Activated CD4-positive, alpha-beta T cell treated with anti-CD3 and anti-CD28 coated beads, Interleukin-10, Interleukin-2, amounts not matched to agents 100 ng/mL and 50 ng/mL, durations not matched to agents 16 hours and 8 hours (primary cell): ENCODE data around the gene DYDC1.
"Not testable (repeated sequence)": the region's sequence is repeated elsewhere in the genome, so short reads cannot be mapped to it uniquely, and the experiment has no call there.

Experiments
- DNase-seq: peaks from one replicate; pipeline ENCODE4 v3.0.0-alpha.2; 2020

Gene DYDC1

GRCh38 chr10:80333983-80334382 is 22.6 kb downstream of the DYDC1 start:
- no peak for DNase-seq

- DNase-seq: no peak
Measured at GRCh38 chr10:80324891-80325364, 31.6 kb downstream of the DYDC1 start.

GRCh38 chr10:80324086-80324485 is 32.5 kb downstream of the DYDC1 start:
- peak; percentile 6 for DNase-seq

- no peak for DNase-seq
Measured at GRCh38 chr10:80323311-80323710, 33.2 kb downstream of the DYDC1 start.

- DNase-seq: no peak
Measured at GRCh38 chr10:80322711-80323110, 33.8 kb downstream of the DYDC1 start.

GRCh38 chr10:80322158-80322557 is 34.4 kb downstream of the DYDC1 start:
- DNase-seq: no peak

GRCh38 chr10:80321183-80321582 is 35.4 kb downstream of the DYDC1 start:
- DNase-seq: no peak

- DNase-seq: no peak
Measured at GRCh38 chr10:80320377-80320776, 36.2 kb downstream of the DYDC1 start.

- DNase-seq: no peak
Measured at GRCh38 chr10:80319725-80320290, 36.7 kb downstream of the DYDC1 start.

- DNase-seq: no peak
Measured at GRCh38 chr10:80319318-80319717, 37.2 kb downstream of the DYDC1 start.

- no peak for DNase-seq
Measured at GRCh38 chr10:80318742-80319141, 37.8 kb downstream of the DYDC1 start.

GRCh38 chr10:80315391-80315790 is 41.2 kb downstream of the DYDC1 start:
- no peak for DNase-seq

- no peak for DNase-seq
Measured at GRCh38 chr10:80313523-80313922, 43.0 kb downstream of the DYDC1 start.

GRCh38 chr10:80305989-80306388 is 50.6 kb downstream of the DYDC1 start:
- not testable (repeated sequence) for DNase-seq

- DNase-seq: no peak
Measured at GRCh38 chr10:80296942-80297341, 59.6 kb downstream of the DYDC1 start.

GRCh38 chr10:80292607-80293239 is 63.8 kb downstream of the DYDC1 start:
- no peak for DNase-seq

GRCh38 chr10:80290474-80291220 is 65.9 kb downstream of the DYDC1 start:
- DNase-seq: no peak

GRCh38 chr10:80289451-80290287 is 66.9 kb downstream of the DYDC1 start, which contains the start of gene MAT1A:
Gene MAT1A, minus strand, starts transcription at chr10:80289658. Its CDS starts 235 bp downstream, at chr10:80289423.
- no peak for DNase-seq

- DNase-seq: no peak
Measured at GRCh38 chr10:80288849-80289248, 67.7 kb downstream of the DYDC1 start.
